A549 (cell line): ENCODE results near the gene TBC1D22A.

Experiments used
- JUN ChIP-seq, 2 experiments: fragments of >200 bp; sonication (Bioruptor Twin); formaldehyde crosslinking; IDR thresholded peaks; 2 replicates in 1 of 2; 3 replicates in 1 of 2; pipeline ENCODE4 v1.6.1; 2016 to 2017
- MAFK ChIP-seq: fragments of 450-650 bp; IDR thresholded peaks from 2 replicates; pipeline ENCODE4 v1.6.1; 2014; ENCODE audit not compliant: partially characterized antibody
- POLR2A ChIP-seq: IDR thresholded peaks from 2 replicates; pipeline ENCODE4 v1.6.1; 2012; ENCODE audit warnings: mild to moderate bottlenecking, low read length
- RAD21 ChIP-seq, 2 experiments: fragments of >200 bp in 1 of 2; sonication (Bioruptor Twin) in 1 of 2; formaldehyde crosslinking in 1 of 2; IDR thresholded peaks in 1 of 2; conservative IDR thresholded peaks in 1 of 2; 2 replicates in 1 of 2; 3 replicates in 1 of 2; pipeline ENCODE4 v1.6.1; 2012 to 2018; ENCODE audit warnings: inconsistent platforms in 1 of 2
- TF ChIP-seq, protein P1 (sequence below): fragments of >200 bp; sonication (Bioruptor Twin); formaldehyde crosslinking; IDR thresholded peaks from 3 replicates; pipeline ENCODE4 v1.5.1; 2016
- TF ChIP-seq, protein P2 (sequence below): fragments of 450-650 bp; IDR thresholded peaks from 2 replicates; pipeline ENCODE4 v1.6.1; 2014; ENCODE audit warnings: antibody characterized with exemption
- TF ChIP-seq, protein P3 (sequence below): IDR thresholded peaks from 2 replicates; pipeline ENCODE4 v1.6.1; 2012

DNA sequence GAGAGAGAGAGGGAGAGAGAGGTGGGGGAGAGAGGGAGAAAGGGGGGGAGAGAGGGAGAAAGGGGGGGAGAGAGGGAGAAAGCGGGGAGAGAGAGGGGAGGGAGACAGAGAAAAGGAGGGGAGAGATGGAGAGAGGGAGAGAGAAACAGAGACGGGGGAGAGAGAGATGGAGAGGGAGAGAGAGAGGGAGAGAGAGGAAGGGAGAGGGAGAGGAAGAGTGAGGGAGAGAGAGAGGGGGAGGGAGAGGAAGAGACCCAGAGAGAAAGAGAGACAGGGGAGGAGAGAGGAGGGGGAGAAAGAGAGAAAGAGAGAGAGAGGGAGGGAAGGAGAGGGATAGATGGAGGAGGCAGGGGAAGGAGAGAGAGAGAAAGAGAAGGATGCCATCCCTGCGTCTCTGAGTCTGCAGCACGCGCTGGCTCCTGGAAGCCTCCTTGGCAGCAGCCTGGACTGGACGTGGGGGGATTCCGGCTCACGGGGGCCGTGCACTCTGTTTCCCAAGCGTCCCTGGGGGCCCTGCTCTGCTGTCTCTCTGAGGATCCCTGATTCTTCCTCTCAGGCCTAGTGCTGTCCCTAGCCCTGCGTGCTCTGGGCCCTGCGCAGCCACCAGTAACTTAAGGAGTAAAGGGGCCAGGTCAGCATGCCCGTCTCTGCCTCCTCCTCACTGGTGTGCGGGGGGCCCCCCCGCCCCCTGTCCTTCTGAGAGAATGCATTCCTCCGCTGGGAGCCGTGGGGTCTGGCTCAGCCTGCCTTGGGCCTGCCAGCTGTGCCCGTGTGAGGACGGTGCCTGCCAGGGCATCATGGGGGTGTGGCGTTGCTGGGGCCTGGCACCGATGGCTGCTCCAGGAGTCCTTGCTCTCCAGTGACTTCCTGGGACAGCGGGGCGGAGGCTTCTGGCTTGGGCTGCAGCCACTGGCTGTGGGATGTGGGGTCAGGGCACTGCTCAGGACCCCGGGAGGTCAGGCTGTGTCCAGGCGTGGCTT lies 429.5 kb downstream of the TBC1D22A start:
- TF ChIP-seq RAD21 (conservative IDR thresholded peaks at IDR 0.05 in 1 of 2, IDR thresholded peaks at IDR 0.05 in 1 of 2) = no peak
- TF ChIP-seq, protein P1, sequence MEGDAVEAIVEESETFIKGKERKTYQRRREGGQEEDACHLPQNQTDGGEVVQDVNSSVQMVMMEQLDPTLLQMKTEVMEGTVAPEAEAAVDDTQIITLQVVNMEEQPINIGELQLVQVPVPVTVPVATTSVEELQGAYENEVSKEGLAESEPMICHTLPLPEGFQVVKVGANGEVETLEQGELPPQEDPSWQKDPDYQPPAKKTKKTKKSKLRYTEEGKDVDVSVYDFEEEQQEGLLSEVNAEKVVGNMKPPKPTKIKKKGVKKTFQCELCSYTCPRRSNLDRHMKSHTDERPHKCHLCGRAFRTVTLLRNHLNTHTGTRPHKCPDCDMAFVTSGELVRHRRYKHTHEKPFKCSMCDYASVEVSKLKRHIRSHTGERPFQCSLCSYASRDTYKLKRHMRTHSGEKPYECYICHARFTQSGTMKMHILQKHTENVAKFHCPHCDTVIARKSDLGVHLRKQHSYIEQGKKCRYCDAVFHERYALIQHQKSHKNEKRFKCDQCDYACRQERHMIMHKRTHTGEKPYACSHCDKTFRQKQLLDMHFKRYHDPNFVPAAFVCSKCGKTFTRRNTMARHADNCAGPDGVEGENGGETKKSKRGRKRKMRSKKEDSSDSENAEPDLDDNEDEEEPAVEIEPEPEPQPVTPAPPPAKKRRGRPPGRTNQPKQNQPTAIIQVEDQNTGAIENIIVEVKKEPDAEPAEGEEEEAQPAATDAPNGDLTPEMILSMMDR = no peak
- no peak for TF ChIP-seq JUN (IDR thresholded peaks at IDR 0.05)
- TF ChIP-seq, protein P2, sequence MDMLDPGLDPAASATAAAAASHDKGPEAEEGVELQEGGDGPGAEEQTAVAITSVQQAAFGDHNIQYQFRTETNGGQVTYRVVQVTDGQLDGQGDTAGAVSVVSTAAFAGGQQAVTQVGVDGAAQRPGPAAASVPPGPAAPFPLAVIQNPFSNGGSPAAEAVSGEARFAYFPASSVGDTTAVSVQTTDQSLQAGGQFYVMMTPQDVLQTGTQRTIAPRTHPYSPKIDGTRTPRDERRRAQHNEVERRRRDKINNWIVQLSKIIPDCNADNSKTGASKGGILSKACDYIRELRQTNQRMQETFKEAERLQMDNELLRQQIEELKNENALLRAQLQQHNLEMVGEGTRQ = no peak
- TF ChIP-seq MAFK = no peak
- TF ChIP-seq POLR2A = no peak
- TF ChIP-seq, protein P3, sequence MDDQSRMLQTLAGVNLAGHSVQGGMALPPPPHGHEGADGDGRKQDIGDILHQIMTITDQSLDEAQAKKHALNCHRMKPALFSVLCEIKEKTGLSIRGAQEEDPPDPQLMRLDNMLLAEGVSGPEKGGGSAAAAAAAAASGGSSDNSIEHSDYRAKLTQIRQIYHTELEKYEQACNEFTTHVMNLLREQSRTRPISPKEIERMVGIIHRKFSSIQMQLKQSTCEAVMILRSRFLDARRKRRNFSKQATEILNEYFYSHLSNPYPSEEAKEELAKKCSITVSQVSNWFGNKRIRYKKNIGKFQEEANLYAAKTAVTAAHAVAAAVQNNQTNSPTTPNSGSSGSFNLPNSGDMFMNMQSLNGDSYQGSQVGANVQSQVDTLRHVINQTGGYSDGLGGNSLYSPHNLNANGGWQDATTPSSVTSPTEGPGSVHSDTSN = no peak
